SJSA1 (cell line): Measurements from ENCODE around the gene PEX14. TPM values are rescaled to one million over a fixed set of nuclear protein-coding genes. Genes with fewer than 3 reads are reported as not detected.

Experiments used
- DNase-seq, 2 experiments: peaks; one replicate each; pipeline ENCODE4 v3.0.0-alpha.2; 2015 to 2020; ENCODE audit warnings: low spot score in 2 of 2, low read depth in 1 of 2
- H3K27ac ChIP-seq: fragments of 250-450 bp; sonication (Bioruptor Pico); 2 replicates; pipeline ENCODE4 v1.5.1; 2020; ENCODE audit warnings: mild to moderate bottlenecking, moderate library complexity
- H3K27me3 ChIP-seq: fragments of 250-450 bp; sonication (Bioruptor Pico); replicated peaks from 2 replicates; pipeline ENCODE4 v1.5.1; 2020; ENCODE audit warnings: mild to moderate bottlenecking, moderate library complexity
- H3K36me3 ChIP-seq: fragments of 250-450 bp; sonication (Bioruptor Pico); 2 replicates; pipeline ENCODE4 v1.5.1; 2020; ENCODE audit warnings: mild to moderate bottlenecking
- H3K4me1 ChIP-seq: fragments of 250-450 bp; sonication (Bioruptor Pico); replicated peaks from 2 replicates; pipeline ENCODE4 v1.6.1; 2021; ENCODE audit warnings: mild to moderate bottlenecking
- H3K4me3 ChIP-seq: fragments of 250-450 bp; sonication (Bioruptor Pico); 2 replicates; pipeline ENCODE4 v1.5.1; 2020; ENCODE audit warnings: mild to moderate bottlenecking
- H3K9me3 ChIP-seq: fragments of 250-450 bp; sonication (Bioruptor Pico); replicated peaks from 2 replicates; pipeline ENCODE4 v1.5.1; 2020; ENCODE audit warnings: mild to moderate bottlenecking
- total RNA-seq: library from RNA; depleted of rRNA; stranded (reverse); fragments of >200 nt; shearing (Covaris generic); gene quantifications from 2 replicates; pipeline ENCODE4 v1.2.3, GENCODE V29; 2014; rRNA removed

Gene PEX14
- total RNA-seq, 1 experiment from 2014 or later: 13.8 TPM

- no peaks in the 10 kb centered on the region for H3K36me3 ChIP-seq
- H3K27ac ChIP-seq: no peak overlapping the region
- no peak overlapping the region for H3K4me3 ChIP-seq
- DNase-seq: no peak
- H3K27me3 ChIP-seq: peaks cover 13% of the 10 kb centered on the region
- no peaks in the 10 kb centered on the region for H3K9me3 ChIP-seq
- H3K4me1 ChIP-seq: no peaks in the 10 kb centered on the region
These were observed 203.0 kb downstream of the PEX14 start for GRCh38 chr1:10677491-10678391.

- Histone ChIP-seq H3K4me3 (no peak overlapping the region), H3K27me3 (peaks cover 16% of the 10 kb centered on the region), H3K27ac (no peak overlapping the region), H3K9me3 (no peaks in the 10 kb centered on the region), H3K36me3 (no peaks in the 10 kb centered on the region), H3K4me1 (no peaks in the 10 kb centered on the region)
- no peak for DNase-seq
These were observed 203.7 kb downstream of the PEX14 start for GRCh38 chr1:10678402-10678801.

- H3K27ac ChIP-seq: no peak overlapping the region
- DNase-seq: no peak
- H3K9me3 ChIP-seq: no peaks in the 10 kb centered on the region
- H3K36me3 ChIP-seq: no peaks in the 10 kb centered on the region
- H3K27me3 ChIP-seq: peaks cover 20% of the 10 kb centered on the region
- no peak overlapping the region for H3K4me3 ChIP-seq
- no peaks in the 10 kb centered on the region for H3K4me1 ChIP-seq
These were observed 204.1 kb downstream of the PEX14 start for GRCh38 chr1:10678852-10679251.

GRCh38 chr1:10679496-10680220 is 204.9 kb downstream of the PEX14 start:
- H3K27me3 ChIP-seq: peaks cover 20% of the 10 kb centered on the region
- no peak for DNase-seq
- no peak overlapping the region for H3K4me3 ChIP-seq
- H3K9me3 ChIP-seq: no peaks in the 10 kb centered on the region
- H3K36me3 ChIP-seq: no peaks in the 10 kb centered on the region
- no peak overlapping the region for H3K27ac ChIP-seq
- no peaks in the 10 kb centered on the region for H3K4me1 ChIP-seq

Other genes with a start within 250 kb of the PEX14 start
- gene PGD, start 75.9 kb upstream of the PEX14 start, total RNA-seq: 44.6 and 55.6 TPM in 2 replicates
- gene CENPS, start 44.5 kb upstream of the PEX14 start, total RNA-seq: 4.9 and 14.6 TPM in 2 replicates
- gene CORT, start 24.9 kb upstream of the PEX14 start, total RNA-seq: 1.7 TPM in 1 of 2 replicates, not detected in the other
- 40.6 and 45.7 TPM in 2 replicates for gene DFFA, start 2.4 kb upstream of the PEX14 start, total RNA-seq